B cell (primary cell): ENCODE results near the gene C1orf226. TPM values are rescaled to one million over a fixed set of nuclear protein-coding genes. Genes with fewer than 3 reads are reported as not detected.

ENCODE experiments used
- ATAC-seq: fragments of 200-7000 bp; cut with Tn5 transposase; one replicate; pipeline ENCODE4 v1.10.0; 2021; ENCODE audit warnings: low read depth, mild to moderate bottlenecking, moderate number of reproducible peaks, moderate library complexity
- CTCF ChIA-PET: fragments of 350-600 bp; sonication (Branson Sonifier 250); formaldehyde crosslinking; loops from one replicate; lab custom pipeline; 2021; ENCODE audit warnings: antibody characterized with exemption, inconsistent platforms; lab: Charles Lee
- POLR2A ChIA-PET: fragments of 350-600 bp; sonication (Branson Sonifier 250); formaldehyde crosslinking; loops from one replicate; lab custom pipeline; 2021; ENCODE audit warnings: antibody characterized with exemption; lab: Charles Lee
- DNase-seq: peaks from one replicate; pipeline ENCODE4 v3.0.0; 2013
- H2AFZ ChIP-seq: 2 replicates; pipeline ENCODE4 v1.6.1; 2012; ENCODE audit warnings: mild to moderate bottlenecking, low read depth, low read length; ENCODE audit not compliant: insufficient read depth, poor library complexity, severe bottlenecking
- H3K27ac ChIP-seq, 2 donors: 1 replicate in 1 of 2; 2 replicates in 1 of 2; pipeline ENCODE4 v1.5.1; 2012 to 2013; ENCODE audit warnings: low read length in 2 of 2, mild to moderate bottlenecking in 2 of 2, moderate library complexity in 1 of 2
- H3K27me3 ChIP-seq, 4 experiments: fragments of 200-600 bp in 1 of 4; sonication (generic) in 1 of 4; replicated peaks in 1 of 4; 1 replicate in 2 of 4; 2 replicates in 2 of 4; pipeline versions ENCODE4 v1.6.1 to v1.7.0; 2013 to 2016; ENCODE audit warnings: low read length in 3 of 4, mild to moderate bottlenecking in 2 of 4, mixed read lengths in 1 of 4, moderate library complexity in 1 of 4; ENCODE audit not compliant: insufficient read depth in 4 of 4, control insufficient read depth in 3 of 4; ENCODE audit errors: control extremely low read depth in 1 of 4
- H3K36me3 ChIP-seq, 2 experiments: replicated peaks in 1 of 2; 1 replicate in 1 of 2; 2 replicates in 1 of 2; pipeline versions ENCODE4 v1.6.1 to v1.7.1; 2013; ENCODE audit warnings: low read length in 1 of 2; ENCODE audit not compliant: insufficient read depth in 2 of 2, control insufficient read depth in 1 of 2; ENCODE audit errors: control extremely low read depth in 1 of 2, extremely low read depth in 1 of 2
- H3K4me1 ChIP-seq, 2 donors: fragments of 200-600 bp in 1 of 2; sonication (generic) in 1 of 2; 1 replicate in 1 of 2; 2 replicates in 1 of 2; pipeline versions ENCODE4 v1.5.1 to v1.6.1; 2013 to 2017; ENCODE audit warnings: low read length in 2 of 2; ENCODE audit not compliant: control insufficient read depth in 2 of 2, insufficient read depth in 2 of 2
- H3K4me2 ChIP-seq: replicated peaks from 2 replicates; pipeline ENCODE3; 2012; ENCODE audit warnings: mild to moderate bottlenecking, low read depth, low read length; ENCODE audit not compliant: poor library complexity, severe bottlenecking
- H3K4me3 ChIP-seq, 5 experiments: fragments of 200-600 bp in 1 of 5; sonication (generic) in 1 of 5; 1 replicate in 3 of 5; 2 replicates in 2 of 5; pipeline versions ENCODE4 v1.5.1 to v1.7.0; 2011 to 2016; ENCODE audit warnings: low read length in 4 of 5, mild to moderate bottlenecking in 4 of 5, low read depth in 2 of 5, control low read depth in 1 of 5, moderate library complexity in 1 of 5; ENCODE audit not compliant: insufficient read depth in 1 of 5; ENCODE audit errors: control extremely low read depth in 1 of 5, extremely low read depth in 1 of 5
- H3K79me2 ChIP-seq: fragments of 200-600 bp; sonication (generic); one replicate; pipeline ENCODE4 v1.6.0; 2016; ENCODE audit warnings: low read length; ENCODE audit not compliant: control insufficient read depth, insufficient read depth
- H3K9ac ChIP-seq: fragments of 200-600 bp; sonication (generic); 2 replicates; pipeline ENCODE4 v1.6.1; 2017; ENCODE audit warnings: mild to moderate bottlenecking, low read length, moderate library complexity
- H3K9me3 ChIP-seq, 3 donors: one replicate each; pipeline versions ENCODE4 v1.6.1 to v1.7.1; 2013; ENCODE audit warnings: low read length in 2 of 3; ENCODE audit not compliant: control insufficient read depth in 2 of 3, insufficient read depth in 1 of 3; ENCODE audit errors: control extremely low read depth in 1 of 3
- H4K20me1 ChIP-seq: 2 replicates; pipeline ENCODE4 v1.6.0; 2012; ENCODE audit warnings: mild to moderate bottlenecking, low read length; ENCODE audit not compliant: insufficient read depth, control insufficient read depth, poor library complexity, severe bottlenecking
- H3K27ac Mint-ChIP-seq: one replicate; pipeline ENCODE4 v1.8.0; 2021; ENCODE audit warnings: mixed read lengths
- H3K27me3 Mint-ChIP-seq: one replicate; pipeline ENCODE4 v1.8.0; 2021; ENCODE audit warnings: mixed read lengths
- H3K4me1 Mint-ChIP-seq: one replicate; pipeline ENCODE4 v1.8.0; 2021; ENCODE audit warnings: mixed read lengths
- H3K4me3 Mint-ChIP-seq: one replicate; pipeline ENCODE4 v1.8.0; 2021; ENCODE audit warnings: mixed read lengths
- H3K9me3 Mint-ChIP-seq: one replicate; pipeline ENCODE4 v1.8.0; 2022; ENCODE audit warnings: mixed read lengths; ENCODE audit not compliant: insufficient read depth
- CTCF ChIP-seq: fragments of 200-600 bp; IDR thresholded peaks from one replicate; pipeline ENCODE4 v1.8.0; 2022; ENCODE audit warnings: antibody characterized with exemption, mild to moderate bottlenecking
- EZH2 ChIP-seq: IDR thresholded peaks from 2 replicates; pipeline ENCODE4 v1.6.1; 2012; ENCODE audit warnings: borderline replicate concordance, low read depth, mild to moderate bottlenecking, moderate library complexity, low read length; ENCODE audit not compliant: insufficient read depth, poor library complexity, severe bottlenecking
- WGBS: methylation state at CpG from one replicate; pipeline ENCODE4 v1.1.5; 2013; ENCODE audit warnings: missing lambda C conversion rate; ENCODE audit not compliant: insufficient coverage; 5-methylcytosine and 5-hydroxymethylcytosine counted together
- intact Hi-C: fragments of 100-400 bp; cut with micrococcal nuclease; formaldehyde crosslinking; loops from one replicate; pipeline ENCODE4 v1.10.0; 2022
- polyA plus RNA-seq: library from polyadenylated mRNA; depleted of rRNA; stranded (reverse); fragments of >200 nt; gene quantifications from 2 replicates; pipeline ENCODE4 v1.2.3, GENCODE V29; 2012
- total RNA-seq, 2 donors: library from RNA; stranded (reverse); fragments of 120-200 nt in 1 of 2; gene quantifications; 1 replicate in 1 of 2; 2 replicates in 1 of 2; pipeline versions ENCODE4 v1.2.3 to v1.2.4, GENCODE V29; 2013 to 2022

The C1orf226 gene
- total and polyA plus RNA-seq, 2 donors (not counting 1 experiment from before 2014, with no cell fraction given) = 0.01 to 0.10 TPM

DNA sequence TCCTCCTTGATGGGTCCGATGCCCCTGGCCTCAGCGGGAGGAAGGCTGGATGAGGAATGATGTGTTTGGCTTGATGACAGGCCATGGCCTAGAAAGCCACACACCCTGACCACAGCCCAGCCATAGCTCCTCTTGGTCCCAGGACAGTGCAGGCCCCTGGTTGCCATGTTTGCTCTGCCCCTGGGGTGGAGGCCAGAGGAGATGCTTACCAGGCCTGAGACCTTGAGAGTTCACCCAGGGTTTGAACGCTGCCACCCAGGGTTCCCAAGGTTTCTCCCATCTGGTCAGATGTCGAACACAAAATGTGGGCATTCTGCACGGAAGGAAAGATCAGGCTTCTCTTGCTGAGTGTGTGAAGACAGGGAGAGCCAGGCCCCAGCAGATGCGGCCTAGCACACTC, 2.6 kb downstream of the C1orf226 start:
- POLR2A ChIA-PET = no interaction called here
- H3K79me2 ChIP-seq = no peaks in the 10 kb centered on the region
- H3K27me3 ChIP-seq = no peaks in the 10 kb centered on the region
- no peaks in the 10 kb centered on the region for H4K20me1 ChIP-seq
- Mint-ChIP-seq H3K27ac (no peak overlapping the region), H3K4me1 (peaks cover 3% of the 10 kb centered on the region), H3K9me3 (no peaks in the 10 kb centered on the region), H3K27me3 (peaks cover 9% of the 10 kb centered on the region), H3K4me3 (no peak overlapping the region)
- no peak for ATAC-seq
- DNase-seq = no peak
- H3K9ac ChIP-seq = no peak overlapping the region
- WGBS = 97% methylated on average over 4 of the region's 6 CpGs
- TF ChIP-seq CTCF = no peak
- TF ChIP-seq EZH2 = no peak
- no peaks in the 10 kb centered on the region for H3K36me3 ChIP-seq
- no peak overlapping the region for H3K4me3 ChIP-seq
- peaks cover 0 to under 1% of the 10 kb centered on the region in 2 donors for H3K4me1 ChIP-seq
- no peak overlapping the region for H3K4me2 ChIP-seq
- CTCF ChIA-PET = no interaction called here
- no peak overlapping the region for H3K27ac ChIP-seq
- no peak overlapping the region for H2AFZ ChIP-seq
- intact Hi-C loops = no loop called here
- no peaks in the 10 kb centered on the region for H3K9me3 ChIP-seq

DNA sequence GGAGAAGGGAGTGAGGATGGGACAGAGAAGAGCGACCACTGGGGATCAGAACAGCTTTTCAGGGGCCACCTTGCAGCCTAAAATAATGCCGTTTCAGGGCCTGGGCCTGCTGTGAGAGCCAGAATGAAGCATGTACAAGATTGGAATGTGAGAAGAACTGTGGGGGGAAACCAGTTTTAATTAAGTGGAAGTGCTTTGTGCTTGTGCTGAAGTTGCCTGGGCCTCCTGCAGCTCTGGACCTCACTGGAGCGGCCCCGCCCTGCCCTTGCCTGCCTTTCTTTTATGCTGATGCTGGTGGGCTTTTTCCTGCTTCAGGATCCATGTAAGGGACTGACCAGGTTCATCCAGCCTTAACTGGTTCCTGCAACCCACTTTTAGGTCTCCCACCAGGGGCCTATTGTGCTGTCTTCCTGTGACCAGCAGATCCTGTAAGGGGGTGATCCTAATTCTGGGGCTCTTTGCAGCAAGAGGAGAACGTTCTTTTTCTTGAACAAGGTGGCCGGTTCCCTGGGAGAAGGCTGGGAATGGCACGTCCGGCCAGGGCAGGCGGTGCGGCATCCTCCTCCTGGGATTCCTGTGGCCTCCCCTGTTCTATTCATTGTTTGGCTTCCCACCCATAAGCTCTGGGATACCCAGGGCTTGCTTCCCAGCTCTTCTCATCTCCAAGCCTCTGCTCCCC, 3.2 kb downstream of the C1orf226 start:
- no peak overlapping the region for H3K4me2 ChIP-seq
- H3K4me3 Mint-ChIP-seq = no peak overlapping the region
- H3K4me3 ChIP-seq = no peak overlapping the region
- H3K27me3 Mint-ChIP-seq = peaks cover 16% of the 10 kb centered on the region
- H2AFZ ChIP-seq = no peak overlapping the region
- H4K20me1 ChIP-seq = no peaks in the 10 kb centered on the region
- no peaks in the 10 kb centered on the region for H3K27me3 ChIP-seq
- H3K4me1 ChIP-seq = peaks cover 3 to 5% of the 10 kb centered on the region in 2 donors
- intact Hi-C loops = no loop called here
- no peaks in the 10 kb centered on the region for H3K9me3 ChIP-seq
- H3K27ac ChIP-seq = no peak overlapping the region
- H3K9me3 Mint-ChIP-seq = no peaks in the 10 kb centered on the region
- 95% methylated on average over 10 of the region's 10 CpGs for WGBS
- ChIA-PET CTCF (no interaction called here), POLR2A (no interaction called here)
- H3K79me2 ChIP-seq = no peaks in the 10 kb centered on the region
- DNase-seq = no peak
- peaks cover 9% of the 10 kb centered on the region for H3K4me1 Mint-ChIP-seq
- no peaks in the 10 kb centered on the region for H3K36me3 ChIP-seq
- TF ChIP-seq CTCF = no peak
- TF ChIP-seq EZH2 = no peak
- ATAC-seq = no peak
- H3K9ac ChIP-seq = no peak overlapping the region
- no peak overlapping the region for H3K27ac Mint-ChIP-seq
